ENCODE measurements around the gene IGF1. TPM values are rescaled to one million over a fixed set of nuclear protein-coding genes. Genes with fewer than 3 reads are reported as not detected.

IGF1 gene
- total RNA-seq, 1 donor from 2014 or later = under 0.01 TPM

- H3K27me3 ChIP-seq (ENCODE audit: control insufficient read depth, insufficient read depth, low read length) = no peaks in the 10 kb centered on the region
- TF ChIP-seq CTCF (IDR thresholded peaks at IDR 0.05; ENCODE audit: insufficient read depth, low read length, poor library complexity, severe bottlenecking) = no peak
- no peak overlapping the region for H3K4me3 ChIP-seq (ENCODE audit: low read depth, low read length)
- no peak for DNase-seq (ENCODE audit: low read depth)
- no peaks in the 10 kb centered on the region for H3K36me3 ChIP-seq (ENCODE audit: control insufficient read depth, insufficient read depth, low read length)
Measured at GRCh38 chr12:102399653-102400052, 80.7 kb downstream of the IGF1 start.

- Histone ChIP-seq H3K36me3 (ENCODE audit: control insufficient read depth, insufficient read depth, low read length) (no peaks in the 10 kb centered on the region), H3K27me3 (ENCODE audit: control insufficient read depth, insufficient read depth, low read length) (no peaks in the 10 kb centered on the region), H3K4me3 (ENCODE audit: low read depth, low read length) (no peak overlapping the region)
- DNase-seq (ENCODE audit: low read depth) = no peak
- TF ChIP-seq CTCF (IDR thresholded peaks at IDR 0.05; ENCODE audit: insufficient read depth, low read length, poor library complexity, severe bottlenecking) = no peak
Measured at GRCh38 chr12:102396276-102396675, 84.1 kb downstream of the IGF1 start.

- no peaks in the 10 kb centered on the region for H3K36me3 ChIP-seq (ENCODE audit: control insufficient read depth, insufficient read depth, low read length)
- no peak for DNase-seq (ENCODE audit: low read depth)
- TF ChIP-seq CTCF (IDR thresholded peaks at IDR 0.05; ENCODE audit: insufficient read depth, low read length, poor library complexity, severe bottlenecking) = no peak
- H3K4me3 ChIP-seq (ENCODE audit: low read depth, low read length) = no peak overlapping the region
- no peaks in the 10 kb centered on the region for H3K27me3 ChIP-seq (ENCODE audit: control insufficient read depth, insufficient read depth, low read length)
Measured at GRCh38 chr12:102394200-102394599, 86.2 kb downstream of the IGF1 start.

- no peak for TF ChIP-seq CTCF (IDR thresholded peaks at IDR 0.05; ENCODE audit: insufficient read depth, low read length, poor library complexity, severe bottlenecking)
- no peak for DNase-seq (ENCODE audit: low read depth)
- Histone ChIP-seq H3K4me3 (ENCODE audit: low read depth, low read length) (no peak overlapping the region), H3K27me3 (ENCODE audit: control insufficient read depth, insufficient read depth, low read length) (no peaks in the 10 kb centered on the region), H3K36me3 (ENCODE audit: control insufficient read depth, insufficient read depth, low read length) (no peaks in the 10 kb centered on the region)
Measured at GRCh38 chr12:102390068-102390467, 90.3 kb downstream of the IGF1 start.

GRCh38 chr12:102388469-102388868, 91.9 kb downstream of the IGF1 start:
- TF ChIP-seq CTCF (IDR thresholded peaks at IDR 0.05; ENCODE audit: insufficient read depth, low read length, poor library complexity, severe bottlenecking) = no peak

GRCh38 chr12:102385343-102385742, 95.0 kb downstream of the IGF1 start:
- no peaks in the 10 kb centered on the region for H3K36me3 ChIP-seq (ENCODE audit: control insufficient read depth, insufficient read depth, low read length)
- no peak overlapping the region for H3K4me3 ChIP-seq (ENCODE audit: low read depth, low read length)
- no peak for DNase-seq (ENCODE audit: low read depth)
- TF ChIP-seq CTCF (IDR thresholded peaks at IDR 0.05; ENCODE audit: insufficient read depth, low read length, poor library complexity, severe bottlenecking) = no peak
- no peaks in the 10 kb centered on the region for H3K27me3 ChIP-seq (ENCODE audit: control insufficient read depth, insufficient read depth, low read length)

More at GRCh38 chr12:102388469-102388868, 91.9 kb downstream of the IGF1 start:
- no peak overlapping the region for H3K4me3 ChIP-seq (ENCODE audit: low read depth, low read length)
- H3K36me3 ChIP-seq (ENCODE audit: control insufficient read depth, insufficient read depth, low read length) = no peaks in the 10 kb centered on the region
- H3K27me3 ChIP-seq (ENCODE audit: control insufficient read depth, insufficient read depth, low read length) = no peaks in the 10 kb centered on the region
- DNase-seq (ENCODE audit: low read depth) = no peak

Data from kidney epithelial cell (primary cell).